Liver (tissue), 3 donors: ENCODE data around the gene IL36G.

Experiments
- FOXA2 ChIP-seq: IDR thresholded peaks from 2 replicates; pipeline ENCODE4 v1.6.1; 2016; ENCODE audit warnings: antibody characterized with exemption
- JUND ChIP-seq, 2 donors: IDR thresholded peaks; 2 replicates each; pipeline ENCODE4 v1.6.1; 2016; ENCODE audit warnings: antibody characterized with exemption in 2 of 2
- TAF1 ChIP-seq: conservative IDR thresholded peaks from 2 replicates; pipeline ENCODE4 v1.6.1; 2016; ENCODE audit warnings: antibody characterized with exemption, mild to moderate bottlenecking
- YY1 ChIP-seq: IDR thresholded peaks from 2 replicates; pipeline ENCODE4 v1.6.1; 2016; ENCODE audit warnings: antibody characterized with exemption, mild to moderate bottlenecking
- TF ChIP-seq, protein P1 (sequence below): fragments of 150-350 bp; IDR thresholded peaks from 2 replicates; pipeline ENCODE4 v1.5.1; 2017; ENCODE audit warnings: improper control_type of control experiment, low read depth, low read length; ENCODE audit not compliant: missing input control
- donor health status: healthy.
- donor health status: healthy.

DNA sequence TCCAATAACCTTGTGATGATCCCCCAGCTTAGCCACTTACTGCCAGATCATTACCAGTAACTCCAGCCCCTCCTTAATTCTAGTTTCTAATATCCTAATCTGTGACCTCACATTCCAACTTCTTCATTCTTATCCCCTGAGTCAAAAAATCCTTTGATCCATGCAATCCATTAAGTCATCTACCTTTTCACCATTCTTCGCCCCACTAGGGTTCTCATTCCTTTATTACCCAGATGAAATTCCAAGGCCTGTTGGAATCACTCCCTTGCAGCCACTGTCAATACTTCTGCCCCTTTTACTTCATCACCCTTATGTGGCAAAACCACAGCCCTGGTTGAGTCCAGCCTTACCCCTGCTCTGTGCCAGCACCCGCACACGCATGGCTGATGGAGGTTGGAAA, 20.3 kb upstream of the IL36G start:
- no peak for TF ChIP-seq JUND (IDR thresholded peaks at IDR 0.05)
- TF ChIP-seq, protein P1, sequence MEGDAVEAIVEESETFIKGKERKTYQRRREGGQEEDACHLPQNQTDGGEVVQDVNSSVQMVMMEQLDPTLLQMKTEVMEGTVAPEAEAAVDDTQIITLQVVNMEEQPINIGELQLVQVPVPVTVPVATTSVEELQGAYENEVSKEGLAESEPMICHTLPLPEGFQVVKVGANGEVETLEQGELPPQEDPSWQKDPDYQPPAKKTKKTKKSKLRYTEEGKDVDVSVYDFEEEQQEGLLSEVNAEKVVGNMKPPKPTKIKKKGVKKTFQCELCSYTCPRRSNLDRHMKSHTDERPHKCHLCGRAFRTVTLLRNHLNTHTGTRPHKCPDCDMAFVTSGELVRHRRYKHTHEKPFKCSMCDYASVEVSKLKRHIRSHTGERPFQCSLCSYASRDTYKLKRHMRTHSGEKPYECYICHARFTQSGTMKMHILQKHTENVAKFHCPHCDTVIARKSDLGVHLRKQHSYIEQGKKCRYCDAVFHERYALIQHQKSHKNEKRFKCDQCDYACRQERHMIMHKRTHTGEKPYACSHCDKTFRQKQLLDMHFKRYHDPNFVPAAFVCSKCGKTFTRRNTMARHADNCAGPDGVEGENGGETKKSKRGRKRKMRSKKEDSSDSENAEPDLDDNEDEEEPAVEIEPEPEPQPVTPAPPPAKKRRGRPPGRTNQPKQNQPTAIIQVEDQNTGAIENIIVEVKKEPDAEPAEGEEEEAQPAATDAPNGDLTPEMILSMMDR = no peak
- no peak for TF ChIP-seq YY1
- TF ChIP-seq TAF1 = no peak
- no peak for TF ChIP-seq FOXA2
